K562 (cell line): ENCODE measurements around the gene COPS4. TPM values are rescaled to one million over a fixed set of nuclear protein-coding genes. Genes with fewer than 3 reads are reported as not detected.

Experiments used
- CBX3 ChIP-seq, 2 experiments: IDR thresholded peaks; 1 replicate in 1 of 2; 2 replicates in 1 of 2; pipeline ENCODE4 v1.6.1; 2012; ENCODE audit warnings: inconsistent platforms in 2 of 2, low read length in 2 of 2, borderline replicate concordance in 1 of 2, control low read depth in 1 of 2
- FOSL1 ChIP-seq: fragments of 200-800 bp; sonication (Bioruptor generic); conservative IDR thresholded peaks from 2 replicates; pipeline ENCODE4 v1.6.1; 2016; ENCODE audit warnings: missing genetic modification characterization, missing compliant biosample characterization
- FOXA3 ChIP-seq, 2 experiments: fragments of 450-650 bp in 1 of 2; sonication (generic) in 1 of 2; formaldehyde crosslinking; IDR thresholded peaks in 1 of 2; conservative IDR thresholded peaks in 1 of 2; 2 replicates each; pipeline versions ENCODE4 v1.4.0 to v1.8.0; 2020 to 2022; ENCODE audit warnings: mild to moderate bottlenecking in 2 of 2, missing genetic modification reagents in 1 of 2
- POLR2A ChIP-seq: fragments of 450-650 bp; conservative IDR thresholded peaks from 2 replicates; pipeline ENCODE4 v1.6.1; 2016
- SRSF7 ChIP-seq: fragments of 200-400 bp; formaldehyde crosslinking; optimal IDR thresholded peaks from 2 replicates; pipeline ENCODE3; 2017; ENCODE audit warnings: mild to moderate bottlenecking, low read depth, low read length
- ZNF124 ChIP-seq: sonication (generic); formaldehyde crosslinking; IDR thresholded peaks from 2 replicates; pipeline ENCODE4 v1.8.1; 2022; ENCODE audit warnings: missing genetic modification reagents
- ZNF3 ChIP-seq: fragments of 250-450 bp; sonication (Bioruptor Pico); IDR thresholded peaks from 2 replicates; pipeline ENCODE4 v1.5.0; 2021; ENCODE audit warnings: mild to moderate bottlenecking, moderate library complexity
- polyA plus RNA-seq, 8 experiments: library from polyadenylated mRNA; depleted of rRNA in 4 of 8; stranded (reverse) in 5 of 8; unstranded in 3 of 8; fragments of >200 nt; fragmentation: Nextera tagmentation in 2 of 8; fragmentation: Illumina TruSeq in 1 of 8; extraction: Ambion mirVana in 2 of 8; extraction: Trizol in 1 of 8; gene quantifications; 2 replicates each; pipeline versions ENCODE4 v1.2.1 to v1.2.3, GENCODE V29; 2011 to 2014; ENCODE audit warnings: inconsistent platforms in 1 of 8, missing spikeins in 1 of 8
- total RNA-seq, 7 experiments: library from RNA; depleted of rRNA in 6 of 7; stranded (reverse); fragments of >200 nt in 6 of 7; fragmentation: Illumina TruSeq in 2 of 7; extraction: Trizol in 2 of 7; gene quantifications; 2 replicates each; pipeline versions ENCODE4 v1.2.1 to v1.2.3, GENCODE V29; 2011 to 2021; ENCODE audit warnings: low replicate concordance in 1 of 7
- TF ChIP-seq, protein P1 (sequence below): fragments of 450-650 bp; formaldehyde crosslinking; IDR thresholded peaks from 2 replicates; pipeline ENCODE4 v1.4.0; 2022; ENCODE audit warnings: missing genetic modification characterization
- TF ChIP-seq, protein P2 (sequence below): fragments of 450-650 bp; IDR thresholded peaks from 2 replicates; pipeline ENCODE4 v1.6.1; 2016; ENCODE audit warnings: mild to moderate bottlenecking, moderate library complexity
- TF ChIP-seq, protein P3 (sequence below): fragments of 450-650 bp; IDR thresholded peaks from 2 replicates; pipeline ENCODE4 v1.6.1; 2016; ENCODE audit warnings: borderline replicate concordance
- TF ChIP-seq, protein P4 (sequence below): sonication (generic); formaldehyde crosslinking; IDR thresholded peaks from 2 replicates; pipeline ENCODE4 v1.8.0; 2022; ENCODE audit warnings: missing genetic modification reagents, mild to moderate bottlenecking, moderate library complexity, borderline replicate concordance

COPS4 gene
- total and polyA plus RNA-seq, 9 of the 15 experiments (the other 6 are each of a cell fraction or from before 2014, with no cell fraction given), result 44.7 to 180 (median 70.9) TPM

DNA sequence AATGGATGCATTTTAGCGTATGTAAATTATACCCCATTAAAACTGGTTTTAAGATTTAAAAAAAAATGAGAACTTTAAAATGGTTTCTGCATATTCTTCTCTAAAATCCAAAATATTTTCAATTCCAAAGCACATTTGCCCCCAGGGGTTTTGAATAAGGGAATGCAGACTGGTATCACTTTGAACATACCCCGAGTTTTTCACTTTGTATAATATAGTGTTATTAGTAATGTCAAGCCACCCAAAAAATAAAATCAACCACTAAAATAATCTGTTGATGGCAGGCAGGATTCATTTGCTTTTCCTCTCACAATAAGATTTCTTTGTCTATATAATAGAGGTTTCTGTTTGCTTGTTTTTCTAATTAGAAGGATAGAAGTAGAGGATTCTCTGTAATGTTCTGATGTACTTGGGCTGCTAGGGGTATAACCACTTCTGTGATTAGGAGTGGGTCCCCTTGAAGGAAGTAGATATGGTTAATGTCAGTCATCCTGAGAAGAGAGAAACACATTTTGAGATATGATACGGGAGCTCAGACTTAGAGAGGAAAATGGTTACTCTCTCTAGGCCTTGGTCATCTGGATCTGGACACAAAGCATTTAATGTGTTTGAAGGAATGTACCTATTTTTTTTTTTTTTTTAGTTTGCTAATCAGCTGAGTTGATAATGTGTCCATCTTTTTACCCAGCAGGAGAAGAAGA, 15.0 kb upstream of the COPS4 start (continued):
- TF ChIP-seq FOSL1 (tag) (0 out of 2 replicates have a peak, but pooled peaks have one; percentile 20), POLR2A (no peak), ZNF3 (no peak), ZNF124 (no peak), SRSF7 (no peak), CBX3 (IDR thresholded peaks at IDR 0.05; ENCODE audit: borderline replicate concordance in 1 of 2, low read length in 2 of 2) (no peak), FOXA3 (CRISPR knock-in tag; conservative IDR thresholded peaks at IDR 0.05 in 1 of 2, IDR thresholded peaks at IDR 0.05 in 1 of 2) (no peak)
- TF ChIP-seq, protein P1, sequence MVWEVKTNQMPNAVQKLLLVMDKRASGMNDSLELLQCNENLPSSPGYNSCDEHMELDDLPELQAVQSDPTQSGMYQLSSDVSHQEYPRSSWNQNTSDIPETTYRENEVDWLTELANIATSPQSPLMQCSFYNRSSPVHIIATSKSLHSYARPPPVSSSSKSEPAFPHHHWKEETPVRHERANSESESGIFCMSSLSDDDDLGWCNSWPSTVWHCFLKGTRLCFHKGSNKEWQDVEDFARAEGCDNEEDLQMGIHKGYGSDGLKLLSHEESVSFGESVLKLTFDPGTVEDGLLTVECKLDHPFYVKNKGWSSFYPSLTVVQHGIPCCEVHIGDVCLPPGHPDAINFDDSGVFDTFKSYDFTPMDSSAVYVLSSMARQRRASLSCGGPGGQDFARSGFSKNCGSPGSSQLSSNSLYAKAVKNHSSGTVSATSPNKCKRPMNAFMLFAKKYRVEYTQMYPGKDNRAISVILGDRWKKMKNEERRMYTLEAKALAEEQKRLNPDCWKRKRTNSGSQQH (CRISPR knock-in tag), result no peak
- TF ChIP-seq, protein P2, sequence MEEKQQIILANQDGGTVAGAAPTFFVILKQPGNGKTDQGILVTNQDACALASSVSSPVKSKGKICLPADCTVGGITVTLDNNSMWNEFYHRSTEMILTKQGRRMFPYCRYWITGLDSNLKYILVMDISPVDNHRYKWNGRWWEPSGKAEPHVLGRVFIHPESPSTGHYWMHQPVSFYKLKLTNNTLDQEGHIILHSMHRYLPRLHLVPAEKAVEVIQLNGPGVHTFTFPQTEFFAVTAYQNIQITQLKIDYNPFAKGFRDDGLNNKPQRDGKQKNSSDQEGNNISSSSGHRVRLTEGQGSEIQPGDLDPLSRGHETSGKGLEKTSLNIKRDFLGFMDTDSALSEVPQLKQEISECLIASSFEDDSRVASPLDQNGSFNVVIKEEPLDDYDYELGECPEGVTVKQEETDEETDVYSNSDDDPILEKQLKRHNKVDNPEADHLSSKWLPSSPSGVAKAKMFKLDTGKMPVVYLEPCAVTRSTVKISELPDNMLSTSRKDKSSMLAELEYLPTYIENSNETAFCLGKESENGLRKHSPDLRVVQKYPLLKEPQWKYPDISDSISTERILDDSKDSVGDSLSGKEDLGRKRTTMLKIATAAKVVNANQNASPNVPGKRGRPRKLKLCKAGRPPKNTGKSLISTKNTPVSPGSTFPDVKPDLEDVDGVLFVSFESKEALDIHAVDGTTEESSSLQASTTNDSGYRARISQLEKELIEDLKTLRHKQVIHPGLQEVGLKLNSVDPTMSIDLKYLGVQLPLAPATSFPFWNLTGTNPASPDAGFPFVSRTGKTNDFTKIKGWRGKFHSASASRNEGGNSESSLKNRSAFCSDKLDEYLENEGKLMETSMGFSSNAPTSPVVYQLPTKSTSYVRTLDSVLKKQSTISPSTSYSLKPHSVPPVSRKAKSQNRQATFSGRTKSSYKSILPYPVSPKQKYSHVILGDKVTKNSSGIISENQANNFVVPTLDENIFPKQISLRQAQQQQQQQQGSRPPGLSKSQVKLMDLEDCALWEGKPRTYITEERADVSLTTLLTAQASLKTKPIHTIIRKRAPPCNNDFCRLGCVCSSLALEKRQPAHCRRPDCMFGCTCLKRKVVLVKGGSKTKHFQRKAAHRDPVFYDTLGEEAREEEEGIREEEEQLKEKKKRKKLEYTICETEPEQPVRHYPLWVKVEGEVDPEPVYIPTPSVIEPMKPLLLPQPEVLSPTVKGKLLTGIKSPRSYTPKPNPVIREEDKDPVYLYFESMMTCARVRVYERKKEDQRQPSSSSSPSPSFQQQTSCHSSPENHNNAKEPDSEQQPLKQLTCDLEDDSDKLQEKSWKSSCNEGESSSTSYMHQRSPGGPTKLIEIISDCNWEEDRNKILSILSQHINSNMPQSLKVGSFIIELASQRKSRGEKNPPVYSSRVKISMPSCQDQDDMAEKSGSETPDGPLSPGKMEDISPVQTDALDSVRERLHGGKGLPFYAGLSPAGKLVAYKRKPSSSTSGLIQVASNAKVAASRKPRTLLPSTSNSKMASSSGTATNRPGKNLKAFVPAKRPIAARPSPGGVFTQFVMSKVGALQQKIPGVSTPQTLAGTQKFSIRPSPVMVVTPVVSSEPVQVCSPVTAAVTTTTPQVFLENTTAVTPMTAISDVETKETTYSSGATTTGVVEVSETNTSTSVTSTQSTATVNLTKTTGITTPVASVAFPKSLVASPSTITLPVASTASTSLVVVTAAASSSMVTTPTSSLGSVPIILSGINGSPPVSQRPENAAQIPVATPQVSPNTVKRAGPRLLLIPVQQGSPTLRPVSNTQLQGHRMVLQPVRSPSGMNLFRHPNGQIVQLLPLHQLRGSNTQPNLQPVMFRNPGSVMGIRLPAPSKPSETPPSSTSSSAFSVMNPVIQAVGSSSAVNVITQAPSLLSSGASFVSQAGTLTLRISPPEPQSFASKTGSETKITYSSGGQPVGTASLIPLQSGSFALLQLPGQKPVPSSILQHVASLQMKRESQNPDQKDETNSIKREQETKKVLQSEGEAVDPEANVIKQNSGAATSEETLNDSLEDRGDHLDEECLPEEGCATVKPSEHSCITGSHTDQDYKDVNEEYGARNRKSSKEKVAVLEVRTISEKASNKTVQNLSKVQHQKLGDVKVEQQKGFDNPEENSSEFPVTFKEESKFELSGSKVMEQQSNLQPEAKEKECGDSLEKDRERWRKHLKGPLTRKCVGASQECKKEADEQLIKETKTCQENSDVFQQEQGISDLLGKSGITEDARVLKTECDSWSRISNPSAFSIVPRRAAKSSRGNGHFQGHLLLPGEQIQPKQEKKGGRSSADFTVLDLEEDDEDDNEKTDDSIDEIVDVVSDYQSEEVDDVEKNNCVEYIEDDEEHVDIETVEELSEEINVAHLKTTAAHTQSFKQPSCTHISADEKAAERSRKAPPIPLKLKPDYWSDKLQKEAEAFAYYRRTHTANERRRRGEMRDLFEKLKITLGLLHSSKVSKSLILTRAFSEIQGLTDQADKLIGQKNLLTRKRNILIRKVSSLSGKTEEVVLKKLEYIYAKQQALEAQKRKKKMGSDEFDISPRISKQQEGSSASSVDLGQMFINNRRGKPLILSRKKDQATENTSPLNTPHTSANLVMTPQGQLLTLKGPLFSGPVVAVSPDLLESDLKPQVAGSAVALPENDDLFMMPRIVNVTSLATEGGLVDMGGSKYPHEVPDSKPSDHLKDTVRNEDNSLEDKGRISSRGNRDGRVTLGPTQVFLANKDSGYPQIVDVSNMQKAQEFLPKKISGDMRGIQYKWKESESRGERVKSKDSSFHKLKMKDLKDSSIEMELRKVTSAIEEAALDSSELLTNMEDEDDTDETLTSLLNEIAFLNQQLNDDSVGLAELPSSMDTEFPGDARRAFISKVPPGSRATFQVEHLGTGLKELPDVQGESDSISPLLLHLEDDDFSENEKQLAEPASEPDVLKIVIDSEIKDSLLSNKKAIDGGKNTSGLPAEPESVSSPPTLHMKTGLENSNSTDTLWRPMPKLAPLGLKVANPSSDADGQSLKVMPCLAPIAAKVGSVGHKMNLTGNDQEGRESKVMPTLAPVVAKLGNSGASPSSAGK, result no peak
- TF ChIP-seq, protein P3, sequence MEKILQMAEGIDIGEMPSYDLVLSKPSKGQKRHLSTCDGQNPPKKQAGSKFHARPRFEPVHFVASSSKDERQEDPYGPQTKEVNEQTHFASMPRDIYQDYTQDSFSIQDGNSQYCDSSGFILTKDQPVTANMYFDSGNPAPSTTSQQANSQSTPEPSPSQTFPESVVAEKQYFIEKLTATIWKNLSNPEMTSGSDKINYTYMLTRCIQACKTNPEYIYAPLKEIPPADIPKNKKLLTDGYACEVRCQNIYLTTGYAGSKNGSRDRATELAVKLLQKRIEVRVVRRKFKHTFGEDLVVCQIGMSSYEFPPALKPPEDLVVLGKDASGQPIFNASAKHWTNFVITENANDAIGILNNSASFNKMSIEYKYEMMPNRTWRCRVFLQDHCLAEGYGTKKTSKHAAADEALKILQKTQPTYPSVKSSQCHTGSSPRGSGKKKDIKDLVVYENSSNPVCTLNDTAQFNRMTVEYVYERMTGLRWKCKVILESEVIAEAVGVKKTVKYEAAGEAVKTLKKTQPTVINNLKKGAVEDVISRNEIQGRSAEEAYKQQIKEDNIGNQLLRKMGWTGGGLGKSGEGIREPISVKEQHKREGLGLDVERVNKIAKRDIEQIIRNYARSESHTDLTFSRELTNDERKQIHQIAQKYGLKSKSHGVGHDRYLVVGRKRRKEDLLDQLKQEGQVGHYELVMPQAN, result no peak
- TF ChIP-seq, protein P4, sequence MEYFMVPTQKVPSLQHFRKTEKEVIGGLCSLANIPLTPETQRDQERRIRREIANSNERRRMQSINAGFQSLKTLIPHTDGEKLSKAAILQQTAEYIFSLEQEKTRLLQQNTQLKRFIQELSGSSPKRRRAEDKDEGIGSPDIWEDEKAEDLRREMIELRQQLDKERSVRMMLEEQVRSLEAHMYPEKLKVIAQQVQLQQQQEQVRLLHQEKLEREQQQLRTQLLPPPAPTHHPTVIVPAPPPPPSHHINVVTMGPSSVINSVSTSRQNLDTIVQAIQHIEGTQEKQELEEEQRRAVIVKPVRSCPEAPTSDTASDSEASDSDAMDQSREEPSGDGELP (CRISPR knock-in tag), result no peak
